Retina (tissue), 1 donor: ENCODE results near the gene DCAF8.

Source experiments
- DNase-seq: peaks from one replicate; pipeline ENCODE4 v3.0.0-alpha.2; 2016

The DCAF8 gene

DNA sequence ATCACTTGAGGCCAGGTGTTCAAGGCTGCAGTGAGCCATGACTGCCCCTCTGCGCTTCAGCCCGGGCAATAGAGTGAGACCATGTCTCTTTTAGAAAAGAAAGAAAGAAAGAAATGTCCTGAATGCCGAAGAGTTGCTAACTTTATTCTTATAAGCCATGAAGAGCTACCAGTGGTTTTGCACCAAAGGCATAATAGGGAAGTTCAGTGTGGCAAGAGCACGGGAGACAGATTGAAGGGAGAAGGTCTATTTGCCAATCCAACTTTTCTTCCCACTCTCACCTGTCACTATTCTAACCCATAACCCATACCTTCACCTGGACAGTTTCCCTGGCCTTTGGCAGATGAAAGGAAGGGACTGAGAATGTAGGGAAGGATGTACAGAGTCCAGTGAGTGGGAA, 61.6 kb downstream of the DCAF8 start:
- DNase-seq, result no peak

DNA sequence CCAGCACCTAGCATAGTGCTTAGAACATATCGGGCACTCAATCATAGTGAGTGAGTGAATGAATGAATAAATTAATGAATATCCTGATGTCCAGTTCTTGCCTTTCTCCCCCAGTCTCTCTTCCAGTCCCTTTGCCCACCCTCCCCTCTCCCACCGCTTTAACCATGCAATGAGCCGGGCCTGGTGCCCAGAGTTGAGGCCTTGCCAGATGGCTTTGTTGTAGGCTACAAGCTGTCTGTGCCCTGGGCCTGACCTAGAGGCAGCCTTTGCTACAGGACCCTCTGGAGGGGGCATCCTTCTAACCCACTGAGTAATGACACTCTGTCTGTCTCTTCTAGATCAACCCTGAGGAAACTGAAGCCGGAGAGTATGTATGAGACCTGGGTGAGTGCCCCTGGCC, 65.1 kb downstream of the DCAF8 start:
- DNase-seq, result no peak

DNA sequence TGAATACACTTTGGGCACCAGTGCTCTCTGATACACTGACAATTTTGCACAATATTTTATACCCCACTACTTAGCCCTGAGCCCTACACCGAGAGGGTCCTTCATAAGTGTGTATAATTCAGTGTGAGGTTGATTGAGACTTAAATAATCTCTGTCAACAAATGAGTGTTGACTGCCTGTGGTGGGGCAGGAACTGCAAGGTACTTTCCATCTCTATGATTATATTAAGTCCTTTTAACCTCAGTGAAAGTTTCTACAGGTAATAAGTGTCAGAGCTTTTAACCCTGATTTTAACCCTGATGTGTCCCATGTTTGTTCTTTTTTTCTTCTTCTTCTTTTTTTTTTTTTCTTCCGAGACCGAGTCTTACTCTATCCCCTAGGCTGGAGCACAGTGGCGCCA, 66.2 kb downstream of the DCAF8 start:
- DNase-seq, result no peak

DNA sequence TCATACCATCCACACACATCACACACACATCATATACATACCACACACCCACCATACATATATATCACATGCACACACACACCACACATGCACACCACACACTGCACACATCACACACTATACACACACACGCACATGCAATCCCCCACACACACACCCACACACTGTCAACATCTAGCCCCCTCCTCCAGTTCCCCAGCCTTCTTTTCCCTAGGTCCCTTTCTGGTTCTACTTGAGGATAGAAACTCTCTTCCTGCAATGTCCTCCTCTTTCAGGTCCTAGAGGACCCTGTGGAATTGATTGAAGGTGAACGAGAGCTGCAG, 67.7 kb downstream of the DCAF8 start:
- no peak for DNase-seq

DNA sequence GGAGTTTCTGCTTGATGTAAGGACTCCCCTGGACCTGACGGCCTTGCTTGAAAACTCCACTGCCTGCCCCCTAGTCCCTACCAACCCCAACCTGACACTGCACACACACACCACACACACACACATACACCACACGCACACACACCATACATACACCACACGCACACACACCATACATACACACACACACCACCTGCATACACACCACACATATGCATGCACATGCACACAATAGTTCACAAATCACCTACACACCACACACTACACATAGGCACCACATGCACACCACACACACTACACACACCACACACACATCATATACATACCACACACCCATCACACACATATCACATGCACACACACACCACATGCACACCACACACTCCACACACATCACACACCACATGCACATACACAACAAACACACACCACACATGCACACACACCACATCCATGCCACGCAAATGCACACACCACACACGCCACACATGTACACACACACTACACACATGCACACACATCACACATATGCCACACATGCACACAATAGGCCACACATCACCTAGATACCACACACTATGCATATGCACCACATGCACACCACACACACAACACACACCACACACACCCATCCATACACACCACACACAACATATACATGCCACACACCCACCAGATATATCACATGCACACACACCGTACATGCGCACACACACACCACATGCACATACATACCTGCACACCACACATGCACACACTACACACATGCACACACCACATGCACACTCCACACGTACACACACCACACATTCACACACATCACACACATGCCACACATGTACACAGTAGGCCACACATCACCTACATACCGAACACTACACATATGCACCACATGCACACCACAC, 68.3 kb downstream of the DCAF8 start:
- DNase-seq, result no peak

DNA sequence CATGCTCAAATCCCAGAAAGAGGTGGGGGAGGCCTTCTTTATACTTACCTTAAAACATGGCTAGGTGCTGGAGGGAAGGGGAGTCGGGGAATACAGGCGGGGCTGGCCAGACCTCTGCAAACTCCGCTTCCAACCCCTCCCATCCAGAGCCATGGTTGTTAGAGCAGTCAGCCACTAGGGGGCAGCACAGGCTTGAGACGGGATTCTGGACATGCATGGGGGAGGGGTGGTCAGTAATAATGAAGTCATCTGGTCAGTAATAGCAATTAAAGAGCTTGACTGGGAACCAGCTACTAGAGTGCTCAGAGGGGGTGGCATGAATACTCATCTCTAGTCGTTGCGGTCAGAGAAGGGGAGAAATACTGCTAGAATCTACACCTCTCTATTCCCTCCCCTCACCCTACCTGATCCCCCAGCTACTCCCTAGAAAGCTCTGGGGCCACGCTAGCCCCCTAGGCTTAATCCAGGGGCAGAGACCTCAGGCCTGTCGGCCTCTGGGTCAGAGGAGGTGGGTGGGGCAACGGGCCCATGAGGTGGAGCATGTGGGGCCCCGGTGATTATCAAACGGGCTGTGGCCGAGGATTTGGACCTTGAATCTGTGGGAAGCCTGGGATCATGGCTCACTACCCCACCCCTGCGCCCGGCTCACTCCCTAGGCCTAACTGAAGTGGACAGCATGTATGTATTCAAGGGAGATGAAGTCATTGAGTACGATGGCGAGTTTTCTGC, 69.1 kb downstream of the DCAF8 start:
- DNase-seq, result peak; percentile 94

DNA sequence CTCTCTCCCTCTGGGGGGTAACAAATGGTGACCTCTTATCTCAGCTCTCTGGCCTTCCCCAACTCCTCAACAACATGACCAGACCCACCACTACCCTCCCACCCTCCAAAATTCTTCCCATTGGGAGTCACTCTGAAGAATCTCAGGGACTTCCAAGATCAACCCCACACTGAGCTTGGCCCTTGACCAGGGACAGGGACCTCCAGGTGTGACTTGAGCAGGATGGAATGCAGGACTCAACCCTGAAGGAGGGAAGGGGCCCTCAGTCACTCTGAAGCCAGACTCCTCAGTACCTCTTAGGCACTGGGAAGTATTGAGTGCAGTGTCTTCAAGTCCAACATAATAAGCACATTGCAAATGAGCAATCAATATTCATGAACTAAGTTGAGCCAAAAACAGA, 70.1 kb downstream of the DCAF8 start:
- DNase-seq, result no peak

DNA sequence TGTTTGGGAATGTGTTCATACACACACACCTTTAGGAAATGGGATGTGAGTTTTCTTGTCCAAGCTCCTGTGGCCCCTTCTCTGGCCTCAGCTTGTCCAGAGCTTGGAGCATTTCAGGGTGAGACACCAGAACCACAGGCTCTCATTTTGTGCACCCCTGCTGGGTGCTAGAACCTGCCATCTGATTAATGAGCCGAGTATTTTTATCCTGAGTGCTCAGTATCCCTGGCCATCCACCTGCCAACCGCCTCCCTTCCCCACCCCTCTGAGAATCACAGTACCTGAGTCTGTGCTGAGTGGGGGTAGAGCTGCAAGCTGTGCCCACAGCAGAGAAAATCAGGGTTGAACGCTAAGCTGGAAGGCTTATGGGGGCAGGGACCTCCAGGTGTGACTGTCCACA, 70.6 kb downstream of the DCAF8 start:
- no peak for DNase-seq

DNA sequence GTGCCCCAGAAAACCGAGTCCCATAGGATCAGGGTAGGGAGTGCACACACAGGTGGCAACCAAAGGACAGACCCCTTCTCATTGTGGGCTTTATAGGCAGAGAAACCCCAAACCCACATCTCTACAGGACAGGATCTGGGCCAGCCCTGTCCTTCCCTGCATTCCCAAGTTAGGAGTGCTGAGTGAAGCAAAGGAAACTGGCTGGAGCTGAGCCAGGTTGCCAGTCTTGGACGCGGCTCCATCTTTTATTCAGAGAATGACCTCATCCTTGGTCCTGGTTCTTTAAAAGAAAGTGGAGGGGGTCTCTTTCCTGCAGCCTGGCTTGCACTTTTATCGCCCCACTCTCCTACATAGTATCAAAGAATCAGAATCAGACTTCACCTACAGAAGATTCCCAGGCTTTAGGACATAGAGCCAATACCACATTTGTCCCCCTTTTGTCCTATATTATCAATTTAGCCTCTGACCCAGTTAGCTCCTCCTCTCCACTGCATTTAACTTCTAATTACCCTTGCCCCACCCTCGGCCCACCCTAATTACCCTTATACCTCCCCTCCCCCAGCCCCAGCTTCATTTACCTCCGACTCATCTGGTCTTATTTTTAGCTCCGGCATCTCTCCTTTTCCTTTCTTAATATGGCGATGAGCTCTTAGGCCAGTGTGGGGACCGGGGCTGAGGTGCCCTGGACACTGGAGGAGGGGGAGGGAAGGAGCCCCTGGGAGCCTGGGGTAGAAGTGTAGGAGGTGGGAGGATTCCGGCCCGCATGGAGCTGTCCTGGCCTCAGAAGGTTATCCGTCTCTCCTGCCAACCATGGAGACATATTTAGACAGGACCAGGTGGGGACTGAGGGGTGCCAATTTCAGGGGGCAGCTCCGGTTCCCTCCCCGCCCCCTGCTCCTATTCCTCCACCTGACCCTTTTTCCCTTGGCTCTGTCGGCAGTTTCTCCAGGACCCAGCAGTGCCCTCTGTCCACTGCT, 72.4 kb downstream of the DCAF8 start, which contains the start of gene CASQ1:
Gene CASQ1, plus strand, starts transcription at position 927 of the 977 bp plus-strand sequence. CDS start 177 bp downstream, outside the sequence.
- DNase-seq, result no peak

DNA sequence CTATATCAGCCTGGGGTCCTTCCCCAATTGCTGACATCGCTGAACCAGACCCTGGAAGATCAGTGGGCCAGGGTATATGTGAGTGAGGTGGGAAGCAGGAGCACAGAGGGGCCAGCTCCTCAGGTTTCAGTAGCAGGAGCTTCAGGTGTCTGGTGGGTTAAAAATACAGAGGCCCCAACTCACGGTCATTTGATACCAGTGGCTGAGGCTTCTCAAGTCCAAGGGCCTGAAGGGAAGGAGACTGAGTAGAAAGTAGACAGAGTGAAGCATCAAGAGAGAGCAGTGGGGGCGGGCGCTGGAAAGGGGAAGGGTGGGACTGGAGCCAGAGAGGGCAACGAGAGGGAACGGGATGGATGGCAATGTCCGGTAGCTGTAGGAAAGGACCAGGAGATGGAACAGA, 74.0 kb downstream of the DCAF8 start:
- DNase-seq, result no peak

DNA sequence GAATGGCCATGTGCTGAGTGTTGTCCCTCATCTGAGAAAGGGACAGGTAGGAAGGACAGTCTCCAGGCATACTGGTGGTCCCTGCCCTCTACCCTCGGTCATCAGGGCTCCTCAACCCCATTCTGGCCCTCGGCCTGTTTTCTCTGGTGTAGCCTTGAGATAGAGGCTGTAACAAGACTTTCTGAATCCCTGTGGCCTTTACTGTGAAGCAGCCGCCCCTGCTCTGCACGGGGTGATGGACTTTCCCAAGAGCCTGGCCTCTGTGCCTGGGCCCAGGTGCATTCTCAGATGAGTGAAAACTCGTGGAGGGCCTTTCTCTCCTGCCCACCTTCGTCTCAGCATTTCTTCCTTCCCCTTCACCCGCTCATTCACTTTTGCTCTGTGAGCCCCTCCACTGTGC, 74.9 kb downstream of the DCAF8 start:
- DNase-seq, result no peak

DNA sequence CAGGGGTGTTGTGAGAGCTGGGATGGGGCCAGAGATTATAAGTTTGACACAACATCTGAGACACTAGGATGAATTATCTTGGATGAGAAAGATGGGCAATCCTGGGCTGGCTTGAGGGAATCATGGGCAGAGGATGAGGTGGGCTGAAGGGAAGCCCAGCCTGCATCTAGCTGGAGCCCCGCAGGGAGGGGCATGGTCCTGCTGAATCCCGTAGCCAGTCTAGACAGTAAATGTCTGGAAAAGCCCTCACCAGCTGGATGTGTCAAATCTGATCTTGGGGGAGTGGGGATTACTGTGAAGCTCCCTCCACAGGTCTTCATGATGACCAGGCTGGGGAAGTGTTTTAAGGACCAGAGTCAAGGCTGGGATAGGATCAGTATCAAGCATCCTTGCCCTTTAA, 75.6 kb downstream of the DCAF8 start:
- DNase-seq, result no peak

DNA sequence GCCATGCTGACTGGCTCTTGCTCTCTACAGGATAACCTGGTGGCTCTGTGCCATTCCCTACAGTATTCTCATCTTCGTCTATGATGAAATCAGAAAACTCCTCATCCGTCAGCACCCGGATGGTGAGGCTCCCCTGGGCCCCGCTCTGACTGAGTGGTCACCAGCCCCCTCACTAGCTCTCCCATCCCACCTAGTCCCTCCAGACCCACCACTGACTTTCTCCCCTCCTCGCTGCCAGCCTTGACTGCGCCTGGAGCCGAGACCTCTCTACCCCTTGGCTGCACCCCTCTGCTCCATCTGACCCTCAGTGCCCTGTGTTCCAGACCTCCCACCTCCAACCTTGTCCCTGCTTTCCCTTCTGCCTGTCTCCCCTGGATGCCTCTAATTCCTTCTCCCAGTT, 76.1 kb downstream of the DCAF8 start:
- no peak for DNase-seq

DNA sequence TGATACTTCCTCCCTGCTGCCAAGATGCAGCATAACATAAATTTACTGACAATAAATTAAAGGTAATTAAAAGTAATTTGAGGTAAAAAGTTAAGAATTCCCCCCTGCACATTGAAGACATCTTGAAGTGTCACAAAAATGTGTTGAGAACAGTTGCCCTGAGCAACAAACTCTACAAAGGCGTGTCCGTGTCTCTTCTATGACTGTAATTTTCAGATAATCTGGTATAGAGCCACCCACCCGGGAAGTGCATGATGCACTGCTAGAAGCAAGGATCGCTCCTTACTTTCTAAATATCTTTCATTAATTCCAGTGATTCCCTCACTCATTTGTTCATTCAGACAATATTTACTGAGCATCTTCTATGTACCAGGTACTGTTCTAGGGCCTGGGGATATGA, 83.0 kb downstream of the DCAF8 start:
- no peak for DNase-seq

DNA sequence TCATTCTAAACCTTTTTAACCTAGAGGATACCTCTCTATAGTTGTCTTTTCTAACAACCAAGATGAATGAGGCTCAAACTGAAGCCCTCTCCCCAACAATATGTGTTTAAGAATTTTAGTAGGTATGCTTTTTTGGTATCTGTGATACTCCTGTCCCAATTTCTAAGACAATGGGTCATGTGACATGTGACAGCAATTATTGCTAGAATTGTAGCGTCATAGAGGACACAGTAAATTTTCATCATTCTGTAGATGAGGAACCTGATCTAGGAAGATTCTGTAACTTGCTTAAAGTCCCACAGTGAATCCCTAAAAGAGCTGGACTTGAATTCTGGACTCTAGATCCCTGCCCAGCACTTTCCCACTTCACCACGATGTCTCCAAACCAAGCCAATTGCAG, 83.6 kb downstream of the DCAF8 start:
- no peak for DNase-seq

DNA sequence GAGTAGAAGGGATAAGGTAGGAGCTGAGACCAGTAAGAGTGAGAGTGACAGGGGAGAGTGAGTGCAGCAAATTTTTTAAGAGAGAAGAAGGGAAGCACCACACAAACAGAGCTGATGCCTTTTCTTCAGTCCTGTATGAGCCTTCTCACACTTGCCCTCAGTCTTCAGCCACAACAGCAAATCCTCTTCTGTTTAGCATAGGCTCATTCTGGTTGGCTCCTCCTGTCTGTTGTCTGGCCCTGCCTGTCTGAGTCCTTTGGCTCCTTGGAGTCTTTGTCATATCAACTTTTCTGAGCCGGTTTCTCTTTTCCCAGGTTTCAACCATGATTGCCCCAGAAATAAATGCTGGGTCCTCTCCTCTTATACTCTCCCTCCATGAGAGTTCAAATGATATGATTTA, 84.7 kb downstream of the DCAF8 start:
- no peak for DNase-seq

DNA sequence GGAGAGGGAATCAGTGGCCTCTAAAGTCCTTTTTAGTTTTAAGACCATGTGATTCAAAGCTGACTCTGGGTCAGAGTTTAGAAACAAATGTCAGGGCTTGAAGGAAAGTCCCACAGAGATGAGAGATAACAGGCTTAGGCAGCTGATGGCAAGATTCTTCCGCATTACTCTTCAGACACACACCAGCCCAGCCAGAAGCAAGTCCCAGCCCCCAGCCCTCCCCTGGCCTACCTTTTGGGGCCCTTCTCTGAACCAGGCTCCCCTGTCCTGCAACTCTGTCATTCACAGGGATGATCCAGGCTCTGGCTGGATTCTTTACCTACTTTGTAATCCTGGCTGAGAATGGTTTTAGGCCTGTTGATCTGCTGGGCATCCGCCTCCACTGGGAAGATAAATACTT, 85.1 kb downstream of the DCAF8 start:
- DNase-seq, result no peak

DNA sequence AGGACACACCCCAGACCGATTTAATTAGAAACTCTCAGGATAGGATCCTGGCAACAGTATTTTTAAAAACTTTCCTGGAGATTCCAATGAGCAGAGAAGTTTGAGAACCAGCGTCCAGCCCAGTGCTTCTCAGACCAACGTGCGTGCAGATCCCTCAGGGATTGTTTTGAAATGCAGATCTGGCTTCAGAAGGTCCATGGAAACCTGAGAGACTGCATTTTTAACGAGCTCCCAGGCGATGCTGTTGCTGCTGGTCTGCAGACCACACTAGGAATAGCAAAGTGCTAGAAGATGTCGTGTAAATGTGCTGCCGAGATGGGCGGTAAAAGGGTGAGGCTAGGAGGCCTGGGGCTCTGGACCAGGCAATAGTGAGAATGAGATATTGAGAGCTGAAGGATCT, 90.4 kb downstream of the DCAF8 start:
- DNase-seq, result no peak

DNA sequence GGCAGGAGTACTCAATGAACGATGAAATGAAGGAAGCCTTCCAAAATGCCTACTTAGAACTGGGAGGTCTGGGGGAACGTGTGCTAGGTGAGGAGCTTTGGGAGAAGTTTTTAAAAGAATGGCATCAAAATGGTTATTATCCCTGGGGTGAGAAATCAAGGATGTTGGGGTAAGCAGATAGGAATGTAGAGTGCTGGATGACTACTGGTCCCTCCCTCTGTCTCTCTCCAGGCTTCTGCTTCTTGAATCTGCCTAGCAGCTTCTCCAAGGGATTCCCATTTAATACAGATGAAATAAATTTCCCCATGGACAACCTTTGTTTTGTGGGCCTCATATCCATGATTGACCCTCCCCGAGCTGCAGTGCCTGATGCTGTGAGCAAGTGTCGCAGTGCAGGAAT, 91.0 kb downstream of the DCAF8 start:
- no peak for DNase-seq

DNA sequence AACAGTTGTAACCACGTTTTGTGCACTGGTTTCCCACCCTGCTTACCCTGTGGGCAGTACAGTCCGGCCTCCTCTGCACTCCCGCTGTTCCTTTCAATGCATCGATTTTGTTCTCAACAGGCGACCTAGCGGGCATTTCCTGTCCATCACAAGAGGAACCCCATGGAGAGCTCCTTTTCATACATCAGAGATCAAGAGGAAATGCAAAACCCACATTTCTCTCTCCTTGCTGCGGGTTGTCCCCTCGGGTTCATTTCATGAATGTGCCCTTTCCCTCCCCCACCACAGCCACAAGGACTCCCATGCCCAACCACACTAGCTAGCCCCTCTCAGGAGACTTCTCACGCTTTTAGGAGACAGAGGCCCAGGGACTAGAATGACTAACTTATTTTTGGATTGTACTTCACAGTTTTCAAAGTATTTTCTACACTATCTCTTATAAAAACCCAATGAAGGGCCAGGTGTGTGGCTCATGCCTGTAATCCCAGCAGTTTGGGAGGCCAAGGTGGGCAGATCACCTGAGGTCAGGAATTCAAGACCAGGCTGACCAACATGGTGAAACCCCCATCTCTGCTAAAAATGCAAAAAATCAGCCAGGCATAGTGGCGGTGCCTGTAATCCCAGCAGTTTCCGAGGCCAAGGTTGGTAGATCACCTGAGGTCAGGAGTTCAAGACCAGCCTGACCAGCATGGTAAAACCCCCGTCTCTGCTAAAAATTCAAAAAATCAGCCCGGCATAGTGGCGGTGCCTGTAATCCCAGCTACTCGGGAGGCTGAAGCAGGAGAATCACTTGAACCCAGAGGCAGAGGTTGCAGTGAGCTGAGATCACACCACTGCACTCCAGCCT, 92.6 kb downstream of the DCAF8 start:
- DNase-seq, result peak; percentile 81

DNA sequence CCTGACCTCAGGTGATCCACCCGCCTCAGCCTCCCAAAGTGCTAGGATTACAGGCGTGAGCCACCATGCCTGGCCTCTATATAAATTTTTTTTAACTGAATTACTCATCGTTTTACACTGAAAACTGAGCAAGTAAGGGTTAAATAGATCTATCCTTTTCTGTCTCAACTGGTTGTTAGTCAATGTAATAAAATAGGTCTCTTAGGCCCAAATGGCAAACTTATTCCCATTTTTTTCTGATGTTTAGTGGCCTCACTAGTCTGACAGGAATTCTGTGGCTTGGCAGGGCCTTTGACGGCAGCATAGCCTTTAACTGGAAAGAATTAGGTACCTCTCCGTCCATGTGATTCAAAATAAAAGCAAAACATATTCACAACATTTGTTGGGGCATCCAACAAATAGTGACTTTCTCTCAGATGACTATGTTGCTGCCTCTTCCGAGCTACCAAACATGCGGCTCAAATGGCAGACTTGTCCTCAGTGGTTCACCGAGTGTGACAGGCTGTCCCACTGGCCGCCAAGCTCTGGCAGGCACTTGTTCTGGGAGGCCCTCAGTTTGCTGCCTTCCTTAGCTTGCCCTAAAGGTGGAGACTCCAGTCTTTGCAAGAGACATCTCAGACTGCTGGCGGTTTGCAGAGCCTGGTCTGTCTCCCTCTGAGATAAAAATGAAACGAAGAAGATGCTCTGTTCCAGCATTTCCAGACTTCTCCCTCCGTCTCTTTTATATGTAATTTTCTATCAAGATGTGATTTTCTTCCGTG, 93.6 kb downstream of the DCAF8 start:
- DNase-seq, result peak; percentile 67
